Measurements from ENCODE around the gene CDC42BPG.

DNA sequence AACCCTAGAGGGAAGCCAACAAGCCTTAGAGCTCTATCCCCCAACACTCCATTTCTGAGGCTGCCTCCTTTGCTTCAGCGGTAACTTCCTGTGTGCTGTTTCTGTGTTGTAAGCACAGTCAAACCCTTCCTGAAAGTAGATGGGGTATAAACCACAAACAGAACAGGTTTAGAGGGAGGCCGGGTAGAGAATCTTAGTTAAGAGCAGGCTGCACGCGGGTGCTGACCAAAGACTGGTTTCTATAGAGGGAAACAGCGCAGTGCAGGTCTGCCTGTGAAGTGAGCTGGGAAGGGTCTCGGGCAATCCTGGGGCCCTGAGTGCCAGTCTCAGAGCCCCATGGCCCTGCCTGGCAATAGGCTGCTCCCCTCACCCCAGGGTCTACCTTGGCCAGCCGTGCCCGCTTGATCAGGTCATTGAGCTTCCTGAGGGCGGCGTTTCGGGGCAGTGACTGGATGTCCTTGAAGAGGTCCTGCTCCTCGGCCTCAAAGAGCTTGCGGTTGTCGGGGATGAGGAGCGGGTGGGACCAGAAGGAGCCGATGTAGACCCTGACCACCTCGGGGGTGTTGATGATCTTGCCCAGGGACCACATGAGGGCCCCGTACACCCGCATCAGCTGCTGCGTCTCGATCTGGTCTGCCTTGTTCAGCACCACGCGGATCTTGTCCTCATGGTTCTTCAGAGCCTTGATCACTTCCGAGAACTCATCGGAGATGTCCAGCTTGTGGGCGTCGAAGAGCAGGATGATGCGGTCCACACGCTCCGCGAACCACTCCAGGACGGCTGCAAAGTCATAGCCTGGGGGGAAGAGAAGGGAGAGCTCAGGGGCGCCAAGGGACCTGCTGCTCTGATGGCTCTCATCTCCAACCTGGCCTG is 15.3 kb upstream of the CDC42BPG start:
- no peak for TF ChIP-seq CTCF (IDR thresholded peaks at IDR 0.05)
- no peak for TF ChIP-seq POLR2AphosphoS5 (IDR thresholded peaks at IDR 0.05)

All from breast epithelium (tissue), 3 donors.